ENCODE measurements around the gene SPPL3.
"Not testable (repeated sequence)": the region's sequence is repeated elsewhere in the genome, so short reads cannot be mapped to it uniquely, and the experiment has no call there.

SPPL3 gene

DNA sequence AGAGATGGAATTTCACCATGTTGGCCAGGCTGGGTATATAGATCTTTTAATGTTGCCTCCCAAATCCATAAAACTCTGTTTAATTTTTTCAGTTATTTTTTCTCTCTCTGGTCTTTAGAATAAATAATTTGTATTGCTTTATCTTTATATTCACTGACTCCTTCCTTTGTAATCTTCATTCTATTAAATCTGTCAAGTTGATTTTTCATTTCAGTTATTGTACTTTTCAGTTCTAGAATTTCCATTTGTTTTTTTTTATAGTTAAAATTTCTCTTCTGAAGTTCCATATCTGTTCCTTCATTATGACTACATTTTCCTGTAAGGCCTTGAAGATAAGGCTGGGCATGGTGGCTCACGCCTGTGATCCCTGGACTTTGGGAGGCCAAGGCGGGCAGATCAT is 13.6 kb upstream of the SPPL3 start:
- DNase-seq, result no peak

DNA sequence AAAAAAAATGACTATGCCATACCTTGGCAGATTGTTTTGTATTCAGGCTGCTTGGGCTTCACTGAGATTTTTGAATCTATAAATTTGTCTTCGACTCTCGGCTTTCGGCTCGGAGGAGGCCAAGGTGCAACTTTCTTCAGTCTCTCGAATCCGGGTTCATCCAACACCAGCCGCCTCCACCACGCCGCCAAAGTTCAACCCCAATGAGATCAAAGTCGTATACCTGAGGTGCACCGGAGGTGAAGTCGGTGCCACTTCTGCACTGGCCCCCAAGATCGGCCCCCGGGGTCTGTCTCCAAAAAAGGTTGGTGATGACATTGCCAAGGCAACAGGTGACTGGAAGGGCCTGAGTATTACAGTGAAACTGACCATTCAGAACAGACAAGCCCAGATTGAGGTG is 12.4 kb upstream of the SPPL3 start:
- DNase-seq, result no peak

- DNase-seq, result no peak
Measured at GRCh38 chr12:120914794-120915193, 10.6 kb upstream of the SPPL3 start.

DNA sequence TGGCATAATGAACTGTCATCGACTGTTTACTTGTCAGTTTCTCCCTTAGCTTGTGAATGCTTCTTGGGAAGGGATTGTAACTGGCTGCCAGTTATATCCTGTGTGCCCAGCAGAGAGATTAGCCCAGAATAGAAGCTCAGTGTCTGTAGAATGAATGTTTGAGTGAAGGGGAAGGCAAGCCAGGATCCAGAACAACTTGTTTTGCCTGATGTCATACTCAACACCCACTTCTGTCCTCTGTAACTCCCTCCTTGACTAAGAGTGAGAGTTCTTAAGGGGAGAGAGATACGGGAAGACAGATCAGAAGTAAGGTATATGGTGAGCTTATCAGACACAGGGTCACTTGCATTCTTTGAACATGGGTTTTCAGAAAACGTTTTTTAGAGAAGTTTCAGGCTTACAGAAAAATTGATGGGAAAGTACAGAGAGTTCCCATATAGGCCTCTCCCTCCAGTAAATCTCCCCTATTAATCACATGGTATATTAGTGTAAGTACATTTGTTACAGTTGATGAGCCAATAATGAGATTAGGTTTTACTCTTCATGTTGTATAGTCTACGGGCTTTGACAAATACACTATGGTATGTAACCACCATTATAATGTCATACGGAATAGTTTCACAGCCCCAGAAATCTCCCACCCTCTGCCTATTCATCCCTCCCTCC is 5.6 kb upstream of the SPPL3 start:
- DNase-seq, result no peak

DNA sequence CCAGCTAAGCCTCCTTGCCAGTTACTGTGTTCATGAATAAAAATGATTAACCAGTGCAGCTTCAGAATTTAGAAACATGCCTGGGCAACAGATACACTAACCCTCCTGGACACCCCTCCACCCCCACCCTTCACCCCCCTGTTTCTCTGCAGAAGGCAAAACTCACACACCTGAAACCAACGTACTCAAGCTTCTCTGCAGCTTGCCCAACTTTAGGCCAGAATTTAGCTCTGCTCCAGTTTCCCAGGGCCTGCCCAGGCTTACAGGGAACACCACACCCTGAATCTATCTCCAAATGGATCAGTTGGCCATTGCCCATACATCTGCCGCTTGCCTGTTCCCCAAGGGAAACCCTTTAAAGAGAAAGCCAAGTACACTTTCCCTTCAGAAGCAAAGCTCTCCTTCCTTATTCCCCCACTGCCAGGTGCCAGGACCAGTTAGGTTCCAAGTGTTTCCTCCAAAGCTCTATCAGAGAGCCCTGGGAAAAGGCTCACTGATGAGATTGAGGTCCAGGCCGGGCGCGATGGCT is 1.8 kb upstream of the SPPL3 start:
- no peak for DNase-seq

DNA sequence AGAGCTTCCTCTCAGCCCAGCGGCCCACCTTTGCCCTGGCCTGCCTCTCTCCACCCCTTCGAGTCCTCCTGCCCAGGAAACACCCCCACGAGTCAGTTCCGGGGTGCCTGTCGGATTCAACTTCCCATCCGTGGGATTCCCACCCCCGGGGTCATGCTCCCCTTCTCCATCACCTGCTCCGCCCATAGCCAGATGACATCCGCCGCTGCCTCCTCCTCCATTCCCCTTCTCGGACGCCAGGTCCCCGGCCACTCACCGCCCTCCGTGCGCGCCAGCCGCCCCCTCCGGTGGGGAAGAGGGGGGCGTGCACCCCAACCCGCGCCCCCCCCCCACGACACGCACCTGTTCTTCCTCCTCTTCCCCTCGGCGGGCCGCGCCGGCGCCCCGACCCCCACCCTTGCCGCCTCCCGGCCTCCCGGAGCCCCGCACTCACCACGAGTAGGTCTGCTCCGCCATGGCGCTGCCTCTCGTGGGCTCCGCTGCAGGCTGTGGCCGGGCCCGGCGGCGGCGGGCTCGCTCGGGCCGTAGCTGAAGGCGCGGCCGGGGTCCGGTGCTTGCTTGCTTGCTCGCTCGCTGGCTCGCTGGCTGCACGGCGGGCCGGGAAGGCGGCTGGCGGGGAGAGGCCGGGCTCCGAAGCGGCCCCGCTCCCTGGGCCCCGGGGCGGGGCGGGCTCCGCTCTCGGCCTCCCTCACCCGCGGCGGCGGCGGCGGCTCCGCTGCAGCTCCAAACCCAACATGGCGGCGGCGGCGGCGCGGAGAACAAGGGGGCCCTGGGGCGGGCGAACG is 554 bp downstream of the SPPL3 start:
- no peak for DNase-seq

DNA sequence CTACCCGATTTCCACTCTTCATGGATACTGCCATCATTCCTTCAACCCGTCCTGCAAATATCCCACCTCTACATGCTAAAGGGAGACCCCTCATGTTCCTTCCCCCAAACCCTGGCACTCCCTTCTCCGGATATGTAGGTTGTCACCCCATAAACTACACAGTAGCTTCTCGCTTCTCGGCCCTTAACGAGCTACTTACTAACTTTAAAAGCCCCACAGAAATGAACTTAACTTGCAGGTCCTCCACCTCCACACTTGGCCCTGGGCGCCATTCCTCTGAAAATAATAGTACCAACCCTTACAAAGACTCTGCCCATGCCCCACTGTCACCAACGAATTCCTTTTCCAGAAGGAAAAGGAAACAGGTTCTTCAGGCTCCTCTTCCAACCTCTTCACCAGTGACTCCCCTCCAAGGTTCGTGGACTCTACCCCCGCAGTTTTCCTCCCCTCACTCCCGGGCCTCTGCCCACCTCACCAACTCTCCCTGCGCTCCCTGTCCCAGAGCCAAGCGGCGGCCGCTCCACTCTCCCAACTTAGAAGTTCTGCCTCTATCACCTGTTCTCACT is 1.2 kb downstream of the SPPL3 start:
- no peak for DNase-seq

DNA sequence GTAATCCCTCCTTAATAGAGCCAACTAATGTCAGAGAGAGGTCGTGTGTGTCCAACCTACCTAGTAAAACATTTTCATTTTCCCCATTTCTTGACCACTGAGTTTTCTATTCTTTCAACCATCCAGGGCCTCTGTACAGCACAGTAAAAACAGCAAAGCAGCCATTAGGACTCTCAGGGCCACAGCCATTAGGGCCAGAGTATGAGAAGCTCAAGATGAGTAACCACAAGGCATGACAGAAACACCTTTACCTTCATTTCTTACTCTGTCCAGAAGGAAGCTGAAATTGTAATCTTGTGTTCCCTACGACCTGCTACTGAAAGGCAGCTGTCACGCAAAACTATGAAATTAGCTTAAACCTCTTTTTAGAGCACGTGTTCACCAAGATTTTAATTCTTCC is 2.3 kb downstream of the SPPL3 start:
- DNase-seq, result no peak

GRCh38 chr12:120901101-120901500 is 3.1 kb downstream of the SPPL3 start:
- not testable (repeated sequence) for DNase-seq

DNA sequence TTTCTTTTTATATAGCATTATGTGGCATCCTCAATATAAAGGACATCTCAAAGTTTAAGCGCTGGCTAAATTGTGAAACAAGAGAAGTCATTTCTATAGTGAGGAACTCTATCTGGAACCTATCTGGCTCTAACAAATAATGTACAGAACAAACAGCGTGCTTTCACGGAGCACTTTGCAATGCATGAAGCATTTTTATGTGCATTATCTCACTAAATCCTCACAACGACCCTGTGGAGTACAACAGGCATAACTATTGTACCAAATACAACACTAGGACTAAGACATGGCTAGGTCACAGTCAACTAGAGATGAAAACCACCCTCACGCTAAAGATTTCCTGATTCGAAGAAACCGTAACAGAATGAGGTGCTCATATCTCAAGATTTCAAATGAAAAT is 8.6 kb downstream of the SPPL3 start:
- no peak for DNase-seq

DNA sequence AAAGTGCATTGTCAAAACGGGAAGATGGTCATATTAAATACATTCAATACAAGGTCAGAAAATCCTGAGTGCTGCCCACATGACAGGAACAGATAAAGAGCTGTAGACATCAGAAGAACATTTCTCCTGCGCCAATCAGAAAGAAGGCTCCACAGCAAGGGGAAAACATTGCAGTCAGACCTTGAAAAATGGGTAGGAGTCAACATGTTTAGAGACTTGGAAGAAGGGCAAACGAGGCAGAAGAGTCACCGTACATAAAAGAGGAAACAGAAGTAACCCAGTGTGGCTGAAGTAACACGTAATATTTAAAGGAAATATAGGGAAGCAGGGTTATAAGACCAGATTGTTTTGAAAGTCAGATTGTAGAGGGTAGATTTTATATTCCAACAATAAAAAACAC is 11.9 kb downstream of the SPPL3 start:
- DNase-seq, result no peak

DNA sequence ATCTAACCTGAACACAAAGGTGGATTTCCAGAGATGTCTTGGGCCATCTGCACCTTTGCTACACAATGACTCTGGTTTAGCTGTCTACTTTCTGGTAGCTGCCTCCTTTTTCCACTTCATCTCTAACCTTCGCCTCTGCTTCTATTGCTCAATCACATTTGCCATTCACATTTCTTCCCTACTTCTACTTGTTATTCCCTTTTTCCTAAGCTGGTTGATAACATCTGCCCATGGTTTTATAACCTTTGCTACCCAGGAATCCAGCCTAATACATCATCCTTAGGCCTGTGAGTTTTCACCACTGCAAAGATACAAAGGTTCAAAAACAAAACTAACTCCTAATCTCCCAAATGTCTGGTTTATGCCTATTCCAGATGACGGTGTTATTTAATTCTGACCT is 13.2 kb downstream of the SPPL3 start:
- DNase-seq, result no peak

DNA sequence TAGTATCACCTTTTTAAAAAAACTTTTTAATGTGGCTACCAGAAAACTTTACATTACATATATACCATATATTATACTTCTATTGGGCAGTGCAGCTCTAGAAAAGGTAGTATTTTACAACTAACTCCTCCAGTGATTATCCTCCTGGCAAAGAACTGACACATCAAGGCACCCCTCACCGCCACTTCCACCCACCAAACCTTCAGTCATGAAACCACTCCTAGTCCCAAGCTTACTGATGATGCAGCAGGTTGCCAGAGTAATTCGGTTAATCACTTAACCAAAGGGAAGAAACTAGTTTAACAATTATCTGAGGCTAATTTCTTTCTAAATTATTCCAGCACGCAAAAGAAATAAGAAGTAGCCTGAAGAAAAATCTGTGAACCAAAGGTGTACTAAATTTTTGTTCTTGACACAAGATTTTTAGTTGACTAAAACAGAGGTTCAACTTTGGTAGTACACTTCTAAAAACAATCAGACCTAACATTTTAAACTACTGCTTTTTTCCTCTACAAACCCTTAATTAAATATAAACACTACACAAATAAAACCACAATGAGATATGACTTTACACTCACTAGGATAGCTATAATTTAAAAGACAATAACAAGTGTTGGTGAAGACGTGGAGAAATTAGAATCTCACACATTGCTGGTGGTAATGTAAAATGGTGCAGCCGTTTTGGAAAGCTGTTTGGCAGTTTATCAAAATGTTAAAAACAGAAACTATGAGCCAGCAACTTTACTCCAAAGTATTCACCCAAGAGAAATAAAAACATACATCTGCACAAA is 16.7 kb downstream of the SPPL3 start:
- DNase-seq, result no peak

DNA sequence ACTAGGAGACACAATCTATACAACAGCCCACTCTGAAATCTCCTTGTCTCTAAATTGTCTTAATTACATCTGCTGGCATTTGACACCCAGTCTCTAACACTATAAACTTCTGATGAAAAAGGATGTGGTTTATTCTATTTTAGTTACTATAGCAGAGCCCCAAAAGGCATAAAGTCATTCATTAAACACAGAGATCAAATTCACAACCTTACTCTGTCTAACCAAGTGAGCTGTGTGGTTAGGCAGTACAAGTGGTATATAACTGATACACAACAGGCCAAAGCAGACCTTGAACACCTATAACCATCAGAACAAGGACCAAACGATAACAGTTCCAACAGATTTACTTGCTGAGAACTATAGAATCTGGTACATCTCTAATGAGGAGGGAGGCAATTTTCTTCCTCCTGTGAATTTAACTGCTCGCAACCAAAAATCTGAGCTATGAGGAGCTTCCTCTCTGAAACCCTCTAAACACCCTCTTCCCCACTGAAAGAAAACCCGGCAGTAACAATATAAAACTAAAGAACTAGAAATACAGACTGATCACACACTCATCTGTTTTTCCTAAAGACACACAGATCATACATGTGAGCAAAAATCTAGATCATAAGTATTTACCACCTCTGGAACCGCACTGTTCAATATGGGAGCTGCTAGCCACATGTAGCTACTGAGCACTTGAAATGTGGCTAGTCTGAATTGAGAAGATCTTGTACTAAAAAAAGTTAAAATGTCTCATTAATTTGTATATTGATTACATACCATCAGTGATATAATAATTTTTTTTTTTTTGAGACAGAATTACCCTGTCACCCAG is 17.7 kb downstream of the SPPL3 start:
- DNase-seq, result no peak

DNA sequence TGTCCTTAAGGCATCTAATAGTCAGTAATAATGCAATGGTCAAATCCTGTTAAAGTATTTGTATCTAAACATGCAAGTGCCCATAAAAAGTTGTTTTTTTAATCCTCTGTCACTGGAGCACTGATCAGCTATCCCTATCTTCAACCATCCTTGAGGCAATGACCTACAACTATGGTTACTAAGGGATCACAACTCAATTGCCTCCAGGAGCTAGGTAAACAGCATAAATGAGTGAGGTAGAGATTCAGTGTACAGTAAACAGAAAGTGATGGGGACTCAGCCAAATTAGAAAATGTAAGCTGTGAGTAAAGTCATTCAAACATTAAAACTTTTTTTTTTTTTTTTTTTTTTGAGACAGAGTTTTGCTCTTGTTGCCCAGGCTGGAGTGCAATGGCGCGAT is 18.6 kb downstream of the SPPL3 start:
- DNase-seq, result no peak

GRCh38 chr12:120884644-120885043 is 19.5 kb downstream of the SPPL3 start:
- no peak for DNase-seq

GRCh38 chr12:120882055-120882555 is 22.1 kb downstream of the SPPL3 start:
- DNase-seq, result no peak

DNA sequence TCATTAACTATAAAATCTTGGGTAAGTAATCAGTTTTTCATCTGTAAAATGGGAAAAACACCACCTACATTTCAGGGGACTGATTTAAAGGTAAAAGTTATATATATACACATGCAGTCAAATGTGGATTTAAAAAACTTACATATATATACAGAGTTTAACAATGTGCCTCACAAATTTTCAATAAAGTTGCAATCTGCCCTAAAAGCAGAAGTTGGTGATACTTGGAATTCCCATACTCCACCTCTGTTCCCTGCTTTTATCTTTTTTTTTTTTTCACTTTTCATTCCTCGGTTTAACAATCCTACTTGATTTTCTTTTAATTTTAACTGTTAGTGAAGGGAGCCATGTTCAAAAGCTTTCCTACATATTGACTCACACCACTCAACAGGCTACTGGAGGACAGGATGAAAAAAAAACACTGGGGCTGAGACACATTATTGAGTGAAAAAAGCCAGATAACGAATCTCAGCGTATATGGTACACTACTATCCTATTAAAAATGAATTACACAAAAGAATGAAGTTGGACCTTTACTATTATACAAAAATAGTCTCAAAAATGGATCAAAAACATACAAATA is 24.3 kb downstream of the SPPL3 start:
- no peak for DNase-seq

GRCh38 chr12:120879102-120879501 is 25.1 kb downstream of the SPPL3 start:
- no peak for DNase-seq

- no peak for DNase-seq
Measured at GRCh38 chr12:120874547-120875245, 29.5 kb downstream of the SPPL3 start.

DNA sequence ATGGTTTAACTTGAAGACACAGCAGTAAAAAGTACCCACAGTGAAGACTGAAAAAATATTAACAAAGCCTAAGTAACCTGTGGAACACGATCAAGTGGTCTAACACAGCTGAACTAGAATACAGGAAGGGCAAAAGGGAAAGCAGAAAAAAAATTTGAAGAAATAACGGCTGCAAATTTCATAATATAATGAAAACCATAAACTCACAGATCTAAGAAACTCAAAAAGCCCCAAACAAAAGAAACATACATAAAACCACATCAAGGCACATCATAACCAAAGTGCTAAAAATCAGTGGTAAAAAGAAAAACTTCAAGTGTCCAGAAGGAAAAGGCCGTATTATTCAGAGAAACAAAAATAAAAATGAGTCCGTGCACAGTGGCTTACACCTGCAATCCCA is 30.9 kb downstream of the SPPL3 start:
- DNase-seq, result no peak

Measured in DMS79 (cell line).